GM18502 (cell line): Measurements from ENCODE around the gene ASF1B.
A peak's percentile ranks its signal among the peaks of the same experiment; 100 is the strongest.

ENCODE experiments used
- ATAC-seq: cut with Tn5 transposase; IDR thresholded peaks from one replicate; pipeline ENCODE4 v1.9.1; 2021; ENCODE audit warnings: mild to moderate bottlenecking; ENCODE audit not compliant: unreplicated experiment, poor library complexity

ASF1B gene

DNA sequence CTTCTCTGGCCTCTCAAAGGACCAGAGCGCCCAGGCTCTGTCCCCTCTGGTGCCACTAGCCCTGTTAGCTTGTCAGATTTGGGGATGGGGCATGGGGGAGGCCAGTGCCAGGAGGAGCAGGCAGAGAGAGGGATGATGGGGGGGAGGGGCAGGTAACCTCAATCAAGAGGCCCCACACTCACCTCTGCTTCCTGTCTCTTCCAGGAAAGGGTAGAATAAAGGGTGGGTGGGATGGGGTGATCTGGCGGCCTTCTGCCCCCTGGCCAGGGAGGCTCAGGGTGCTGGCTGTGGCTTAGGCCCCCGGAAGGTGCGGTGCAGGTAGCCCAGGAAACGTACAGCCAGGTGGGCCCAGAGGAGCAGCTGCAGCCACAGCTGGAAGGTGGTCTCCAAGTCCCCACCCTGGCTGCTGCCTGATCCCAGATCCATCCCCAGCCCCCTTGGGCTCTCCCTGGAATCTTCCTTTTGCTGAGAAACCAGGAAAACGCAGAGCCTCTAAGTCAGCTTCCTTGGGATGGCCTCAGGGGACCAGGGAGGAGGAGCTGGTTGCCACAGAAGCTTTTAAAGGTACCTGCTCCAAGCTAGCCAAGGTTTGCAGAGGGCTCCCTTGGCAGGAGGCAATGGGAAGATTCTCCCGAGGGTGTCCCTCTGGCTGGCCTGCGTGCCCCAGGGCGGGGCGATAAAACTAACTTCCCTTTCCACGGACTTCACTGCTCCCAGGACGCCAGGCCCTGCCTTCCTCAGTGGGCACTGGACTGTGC lies 24.2 kb downstream of the ASF1B start:
- ATAC-seq, result no peak

DNA sequence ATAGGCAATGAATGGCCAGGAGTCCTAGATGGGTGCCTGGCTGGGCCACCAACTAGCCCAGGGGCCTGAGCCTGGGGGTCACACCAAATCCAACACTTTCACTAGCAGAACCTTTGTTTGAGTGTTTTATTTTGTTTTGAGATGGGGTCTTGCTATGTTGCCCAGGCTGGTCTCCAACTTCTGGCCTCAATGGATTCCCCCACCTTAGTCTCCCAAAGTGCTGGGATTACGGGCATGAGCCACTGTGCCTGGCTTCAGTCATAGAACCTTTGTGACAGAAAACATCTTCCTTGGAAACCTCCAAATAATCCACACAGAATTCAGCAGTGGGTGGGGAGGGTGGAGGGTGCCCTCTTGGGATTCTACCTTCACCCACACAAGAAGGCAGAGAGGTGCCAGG lies 24.9 kb downstream of the ASF1B start:
- ATAC-seq, result no peak

DNA sequence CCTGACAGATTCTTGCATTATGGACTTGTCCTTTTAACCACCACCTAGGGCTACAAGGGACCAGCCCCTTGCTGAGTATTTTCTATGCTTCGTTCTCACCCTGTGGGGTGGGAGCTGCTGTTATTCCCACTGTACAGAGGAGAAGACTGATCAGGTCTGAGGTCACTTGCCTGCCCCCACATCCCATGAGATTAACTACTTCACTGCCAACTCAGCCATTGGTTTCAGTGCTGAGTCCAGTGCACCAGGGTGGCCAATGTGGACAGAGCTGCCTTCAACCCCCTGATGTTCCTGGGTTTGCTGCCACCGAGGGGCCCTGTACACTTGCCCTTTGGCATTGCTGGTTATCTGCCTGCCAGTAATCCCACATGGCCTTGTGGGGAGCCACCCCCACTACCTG lies 25.7 kb downstream of the ASF1B start:
- no peak for ATAC-seq

DNA sequence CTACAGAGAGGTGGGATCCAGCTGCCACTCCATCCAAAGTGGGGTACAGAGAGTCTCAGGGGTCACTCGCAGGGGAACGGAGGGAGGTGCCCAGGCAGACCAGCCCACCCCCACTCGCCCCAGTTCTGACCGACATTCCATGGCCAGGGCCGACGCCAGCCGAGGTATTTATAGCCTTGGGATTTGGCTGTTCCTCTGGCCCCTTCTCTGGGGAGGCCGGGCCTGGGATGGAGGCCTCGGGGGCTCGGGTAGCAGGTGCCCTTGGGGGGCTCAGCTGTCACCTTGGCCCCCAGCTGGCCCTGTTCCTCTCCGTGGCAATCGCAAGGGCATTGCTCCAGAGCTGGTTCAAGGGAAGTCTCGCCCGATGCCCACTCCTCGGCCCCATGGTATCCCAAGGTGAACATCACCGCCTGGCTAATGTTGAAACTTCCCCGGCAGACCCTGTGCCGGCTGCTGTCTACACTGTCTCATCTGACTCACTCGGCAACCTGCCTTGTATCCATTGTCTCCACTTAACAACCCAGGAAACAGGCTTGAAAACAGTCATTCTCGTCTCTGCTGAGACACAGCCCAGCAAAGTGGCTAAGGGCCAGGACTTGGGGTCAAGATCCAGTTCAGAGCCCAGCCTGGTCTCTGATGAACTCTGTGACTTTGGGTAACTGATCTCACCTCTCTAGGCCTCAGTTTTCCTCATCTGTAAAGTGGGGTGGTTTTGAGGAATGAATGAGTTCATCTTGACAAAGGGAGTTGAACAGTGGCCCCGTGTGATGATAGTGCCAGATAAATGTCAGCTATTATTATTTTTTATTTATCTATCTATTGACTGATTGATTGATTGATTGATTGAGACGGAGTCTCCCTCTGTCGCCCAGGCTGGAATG lies 28.6 kb downstream of the ASF1B start:
- ATAC-seq, result no peak

DNA sequence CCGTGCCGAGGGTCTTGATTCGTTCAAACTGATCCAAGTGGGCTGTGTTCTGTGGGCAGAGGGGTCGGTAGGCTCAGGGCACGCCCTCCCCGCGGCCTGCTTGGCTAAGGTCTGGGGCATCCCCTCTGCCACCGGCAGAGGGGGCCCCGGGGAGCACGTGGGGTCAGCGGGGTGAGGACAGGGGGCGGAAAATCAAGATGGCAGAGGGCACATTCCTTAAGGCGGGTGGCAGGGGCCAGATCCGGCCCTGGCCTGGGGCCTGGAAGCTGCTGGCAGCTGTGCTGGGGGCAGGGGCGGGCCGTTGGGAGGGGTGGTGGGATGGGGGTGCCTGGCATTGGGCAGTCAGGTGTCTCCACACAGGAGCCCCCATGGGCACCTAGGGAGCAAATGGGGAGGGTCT lies 29.5 kb downstream of the ASF1B start:
- no peak for ATAC-seq

DNA sequence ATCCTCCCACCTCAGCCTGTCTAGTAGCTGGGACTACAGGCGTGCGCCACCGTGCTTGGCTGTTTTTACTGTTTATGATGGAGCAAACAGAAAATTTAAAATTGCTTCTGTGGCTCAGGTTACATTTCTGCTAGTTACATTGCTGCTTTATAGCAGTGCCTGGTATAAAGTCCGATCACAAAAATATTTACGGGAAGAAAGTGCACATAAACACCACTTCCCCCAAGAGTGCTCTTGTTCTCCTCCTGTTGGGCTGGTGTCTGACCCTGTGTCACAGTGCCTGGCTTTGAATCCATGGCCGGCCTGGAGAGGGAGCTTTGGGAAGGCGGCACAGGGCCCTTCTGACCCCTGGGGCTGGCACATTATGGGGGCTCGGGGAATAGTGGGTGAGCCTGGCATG lies 30.7 kb downstream of the ASF1B start:
- ATAC-seq, result no peak

DNA sequence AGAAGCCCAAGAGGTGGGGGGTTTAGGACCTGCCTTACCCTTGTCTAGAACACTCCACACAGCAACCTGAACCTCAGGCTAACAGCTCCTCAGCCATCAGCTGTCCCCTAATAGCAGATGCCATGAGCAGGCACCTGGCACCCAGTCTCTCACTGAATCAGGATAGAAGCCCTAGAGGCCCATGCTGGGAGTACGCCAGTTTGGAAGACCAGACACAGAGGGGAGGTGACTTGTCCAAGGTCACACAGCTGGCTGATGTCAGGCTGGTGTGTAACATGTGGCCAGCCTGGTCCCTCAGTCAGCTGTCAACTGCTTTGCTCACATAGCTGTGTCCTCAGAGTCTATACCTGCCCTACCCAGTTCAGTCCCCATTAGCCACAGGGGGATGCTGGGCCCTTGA lies 33.1 kb downstream of the ASF1B start:
- no peak for ATAC-seq

DNA sequence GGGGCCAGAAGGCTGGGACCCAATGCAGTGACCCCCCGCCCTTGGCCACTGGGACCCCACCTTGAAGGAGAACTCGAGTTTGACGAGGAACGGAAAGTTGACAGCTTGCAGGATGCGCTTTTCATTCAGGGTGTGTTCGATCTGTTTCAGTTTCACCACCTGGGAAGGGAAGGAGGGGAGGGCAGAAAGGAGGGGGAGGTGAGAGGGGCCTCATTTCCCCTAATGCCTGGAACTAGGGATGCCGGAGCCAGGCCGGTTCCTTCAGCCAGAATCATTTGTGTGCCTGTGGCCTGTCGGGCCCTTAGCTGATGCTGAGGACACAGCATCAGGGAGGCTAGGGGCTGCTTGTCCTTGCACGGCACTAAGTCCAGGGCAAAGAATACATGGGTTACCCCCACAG lies 33.6 kb downstream of the ASF1B start:
- ATAC-seq, result no peak

DNA sequence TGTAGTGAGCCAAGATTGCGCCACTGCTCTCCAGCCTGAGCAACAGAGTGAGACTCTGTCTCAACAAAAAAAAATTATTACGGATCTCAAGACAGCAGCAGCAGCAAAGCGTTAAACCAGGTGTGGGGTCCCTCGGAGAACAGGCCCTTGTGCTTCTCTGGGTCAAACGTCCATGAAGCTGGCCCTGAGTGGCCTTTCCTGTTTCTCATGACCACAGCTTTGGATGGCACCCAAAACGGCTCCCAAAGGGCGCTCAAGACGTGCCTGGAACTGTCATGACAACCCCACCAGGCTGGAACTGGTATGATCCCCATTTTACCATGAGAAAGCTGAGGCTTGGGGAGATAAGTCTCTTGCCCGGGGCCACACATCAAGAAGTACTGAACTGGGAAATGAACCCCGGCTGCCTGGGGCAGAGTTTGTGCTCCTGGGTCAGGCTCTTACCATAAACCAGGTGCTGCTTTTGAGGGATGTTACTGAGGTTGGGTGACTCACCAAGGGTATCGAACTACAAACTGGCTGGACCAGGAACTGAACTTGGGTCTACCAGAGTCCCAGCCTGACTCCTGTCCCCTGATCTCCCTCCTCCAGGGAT lies 34.2 kb downstream of the ASF1B start:
- no peak for ATAC-seq

DNA sequence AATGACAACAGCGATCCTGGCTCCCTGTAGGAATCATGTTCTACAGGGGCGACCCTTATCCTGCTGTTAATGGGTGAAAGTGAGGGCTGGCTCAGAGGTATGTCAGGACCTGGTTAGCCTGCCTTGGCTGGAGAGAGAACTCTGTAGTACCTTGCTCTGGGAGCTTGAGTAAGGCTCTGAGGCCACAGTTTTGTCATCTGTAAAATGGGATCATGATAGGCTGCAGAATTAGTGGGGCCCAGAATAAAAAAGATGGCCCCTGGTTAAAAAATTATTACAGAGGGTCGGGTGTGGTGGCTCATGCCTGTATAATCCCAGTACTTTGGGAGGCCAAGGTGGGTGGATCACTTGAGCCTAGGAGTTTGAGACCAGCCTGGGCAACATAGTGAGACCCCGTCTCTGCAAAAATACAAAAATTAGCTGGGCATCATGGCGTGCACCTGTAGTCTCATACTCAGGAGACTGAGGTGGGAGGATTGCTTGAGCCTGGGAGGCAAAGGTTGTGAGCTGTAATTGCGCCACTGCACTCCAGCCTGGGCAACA lies 35.3 kb downstream of the ASF1B start:
- no peak for ATAC-seq

DNA sequence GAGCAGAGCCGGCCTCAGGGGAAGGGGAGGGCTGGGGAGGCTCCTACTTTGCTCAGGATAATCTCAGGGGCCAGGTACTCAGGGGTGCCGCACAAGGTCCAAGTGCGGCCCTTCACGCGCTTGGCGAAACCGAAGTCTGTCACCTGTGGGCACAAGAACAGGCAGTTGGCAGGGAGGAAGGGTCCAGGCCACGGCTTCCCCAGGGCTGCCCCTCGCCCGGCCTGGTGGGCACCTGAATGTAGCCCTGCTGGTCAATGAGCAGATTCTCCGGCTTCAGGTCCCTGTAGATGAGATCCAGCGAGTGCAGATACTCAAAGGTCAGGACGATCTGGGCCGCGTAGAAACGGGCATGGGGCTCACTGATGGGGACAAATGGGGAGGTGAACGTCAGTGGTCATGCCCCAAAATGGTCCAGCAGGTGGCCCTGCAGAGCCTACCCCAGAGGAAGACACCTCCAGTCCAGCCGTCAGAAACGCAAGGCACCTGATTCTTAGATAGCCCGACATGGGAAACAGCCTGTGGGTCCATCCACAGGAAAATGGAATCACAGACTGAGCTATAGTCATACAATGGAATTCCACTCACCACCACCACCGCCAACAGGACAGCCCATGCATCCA lies 38.7 kb downstream of the ASF1B start:
- ATAC-seq, result no peak

DNA sequence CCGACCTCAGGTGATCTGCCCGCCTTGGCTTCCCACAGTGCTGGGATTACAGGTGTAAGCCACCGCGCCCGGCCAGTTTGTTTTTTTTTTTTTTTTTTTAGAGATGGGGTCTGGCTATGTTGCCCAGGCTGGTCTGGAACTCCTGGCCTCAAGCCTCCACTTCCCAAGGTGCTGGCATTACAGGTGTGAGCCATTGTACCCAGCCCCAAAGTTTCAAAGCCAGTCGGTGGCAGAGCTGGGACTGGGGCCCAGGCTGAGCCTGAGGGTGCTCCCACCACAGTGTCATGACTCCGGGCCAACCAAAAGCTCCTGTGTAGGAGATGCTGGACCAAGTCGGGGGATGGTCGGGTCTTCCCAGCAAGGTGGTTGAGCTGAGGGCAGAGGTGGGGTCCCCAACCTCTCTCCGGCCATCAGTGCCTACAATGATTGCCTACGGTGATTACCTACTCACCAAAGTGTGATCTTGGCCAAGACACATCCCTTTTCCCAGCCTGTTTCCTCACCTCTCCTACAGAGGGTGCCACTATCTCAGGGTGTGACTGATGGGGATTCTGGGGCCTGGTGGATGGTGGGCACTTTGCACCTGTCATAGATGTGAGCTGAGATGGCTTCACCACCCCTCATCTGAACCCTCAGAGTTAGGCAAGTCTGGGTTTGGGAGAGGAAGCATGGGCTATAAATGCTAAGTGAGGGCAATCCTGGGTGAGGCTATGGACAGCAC lies 40.0 kb downstream of the ASF1B start:
- no peak for ATAC-seq

DNA sequence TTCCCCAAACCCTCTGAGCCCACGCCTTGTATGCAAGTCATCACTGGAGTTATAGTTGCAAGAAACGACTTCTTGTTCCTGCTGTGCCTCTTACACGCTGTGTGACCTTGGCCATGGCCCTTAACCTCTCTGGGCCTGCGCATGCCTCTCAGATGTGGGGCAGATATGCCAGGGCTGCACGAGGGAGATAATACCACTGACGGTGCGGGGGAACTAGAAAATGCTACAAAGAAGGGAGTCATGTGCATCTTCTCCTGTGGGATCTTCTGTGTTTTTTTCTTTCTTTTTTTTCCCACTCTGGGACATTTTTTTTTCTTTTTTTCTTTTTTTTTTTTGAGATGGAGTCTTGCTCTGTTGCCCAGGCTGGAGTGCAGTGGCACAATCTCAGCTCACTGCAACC lies 41.5 kb downstream of the ASF1B start:
- ATAC-seq, result no peak

DNA sequence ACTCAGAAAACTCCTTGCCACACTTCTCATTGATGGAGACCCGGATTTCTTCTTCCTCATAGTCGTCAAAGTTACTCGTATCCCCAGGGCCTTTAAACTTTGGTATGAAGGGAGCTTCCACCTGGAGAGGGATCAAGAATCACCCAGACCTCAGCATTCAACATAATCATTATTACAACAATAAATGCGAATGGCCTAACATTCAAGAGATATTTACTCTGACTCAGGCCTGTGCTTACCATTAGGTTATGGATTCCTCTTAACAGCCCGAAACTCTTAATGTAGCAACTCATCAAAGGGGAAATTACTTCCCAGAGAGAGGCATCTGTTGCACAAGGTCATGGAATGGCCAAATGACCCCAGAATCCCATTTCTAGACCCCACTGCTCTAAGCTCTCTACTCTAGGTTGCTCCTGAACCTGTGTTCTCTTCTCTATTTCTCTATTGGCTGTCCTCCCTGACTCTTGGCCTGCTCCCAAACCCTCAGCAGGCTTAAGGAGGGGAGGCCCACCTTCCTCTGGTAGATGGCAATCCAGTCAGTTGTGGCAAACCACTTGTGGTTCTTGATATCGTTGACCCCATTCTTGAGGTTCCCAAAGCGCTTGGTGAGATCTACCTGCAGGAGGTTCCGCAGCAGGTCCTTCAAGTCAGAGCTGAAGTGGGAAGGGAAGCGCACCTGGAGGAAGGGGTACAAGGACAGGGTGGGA lies 43.1 kb downstream of the ASF1B start:
- no peak for ATAC-seq

DNA sequence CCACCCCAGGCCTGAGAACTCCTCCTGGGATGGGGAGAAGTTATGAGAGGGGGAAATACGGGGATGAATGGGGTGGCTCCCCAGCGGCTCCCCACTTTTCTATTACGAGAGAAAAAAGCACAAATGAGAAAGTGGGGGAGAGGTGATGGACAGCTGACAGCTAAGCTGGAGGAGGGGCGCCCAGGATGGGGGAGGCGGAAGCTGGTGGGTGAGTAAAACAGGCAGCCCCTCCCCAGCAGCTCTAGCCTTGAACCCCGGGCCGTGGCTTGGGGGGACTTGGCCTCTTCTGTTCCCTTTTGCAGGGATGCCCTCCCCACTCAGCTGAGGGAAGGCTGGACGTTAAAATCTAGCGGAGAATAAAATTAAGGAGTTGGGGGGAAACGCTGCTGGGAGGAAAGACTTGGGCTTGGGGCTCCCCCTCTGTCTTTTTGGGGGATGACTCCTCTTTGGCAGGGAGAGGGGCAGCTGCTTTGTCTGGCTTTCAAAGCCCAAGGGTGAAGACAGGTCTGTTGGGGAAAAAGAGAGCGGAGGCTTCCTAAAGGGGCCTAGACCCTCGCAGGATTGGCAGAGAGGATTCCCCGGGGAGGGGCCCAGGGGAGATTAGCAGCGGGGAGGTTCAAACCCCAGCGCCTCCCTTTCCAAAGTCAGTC lies 44.5 kb downstream of the ASF1B start:
- peak; percentile 15 for ATAC-seq

DNA sequence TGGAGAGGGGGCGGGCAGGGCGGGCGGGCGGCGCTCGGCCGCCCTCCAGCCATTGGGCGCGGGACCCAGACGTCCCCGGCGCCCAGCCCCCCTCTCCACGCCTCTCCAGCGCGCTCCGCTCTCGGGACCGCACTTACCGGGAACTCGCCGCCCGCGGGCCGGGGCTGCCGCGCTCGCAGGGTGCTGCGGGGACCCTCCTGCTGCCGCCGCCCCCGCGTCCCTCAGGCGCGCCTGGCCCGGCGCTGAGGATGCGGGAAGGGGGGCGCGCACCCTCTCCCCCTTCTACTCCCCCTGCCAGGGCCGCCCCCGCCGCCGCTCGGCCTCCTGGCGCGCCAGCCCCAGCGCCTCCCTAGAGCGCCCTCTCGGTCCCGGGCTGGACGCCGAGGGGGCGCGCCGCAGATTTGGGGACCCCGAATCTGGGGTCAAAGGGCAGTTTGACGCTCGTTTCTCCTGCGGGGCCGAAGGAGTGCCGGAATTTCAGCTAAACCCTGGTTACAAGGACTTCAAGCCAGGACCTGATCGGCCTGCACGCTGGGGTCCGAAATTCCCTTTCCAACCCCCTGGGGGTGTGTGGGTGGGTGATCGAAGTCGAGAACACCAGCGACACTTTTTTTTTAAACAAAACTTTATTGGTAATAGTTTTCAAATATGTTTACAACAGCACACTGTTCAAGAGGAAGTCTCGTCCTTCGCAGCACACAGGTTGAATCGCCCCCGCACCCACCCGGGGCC lies 45.1 kb downstream of the ASF1B start:
- peak; percentile 59 for ATAC-seq

DNA sequence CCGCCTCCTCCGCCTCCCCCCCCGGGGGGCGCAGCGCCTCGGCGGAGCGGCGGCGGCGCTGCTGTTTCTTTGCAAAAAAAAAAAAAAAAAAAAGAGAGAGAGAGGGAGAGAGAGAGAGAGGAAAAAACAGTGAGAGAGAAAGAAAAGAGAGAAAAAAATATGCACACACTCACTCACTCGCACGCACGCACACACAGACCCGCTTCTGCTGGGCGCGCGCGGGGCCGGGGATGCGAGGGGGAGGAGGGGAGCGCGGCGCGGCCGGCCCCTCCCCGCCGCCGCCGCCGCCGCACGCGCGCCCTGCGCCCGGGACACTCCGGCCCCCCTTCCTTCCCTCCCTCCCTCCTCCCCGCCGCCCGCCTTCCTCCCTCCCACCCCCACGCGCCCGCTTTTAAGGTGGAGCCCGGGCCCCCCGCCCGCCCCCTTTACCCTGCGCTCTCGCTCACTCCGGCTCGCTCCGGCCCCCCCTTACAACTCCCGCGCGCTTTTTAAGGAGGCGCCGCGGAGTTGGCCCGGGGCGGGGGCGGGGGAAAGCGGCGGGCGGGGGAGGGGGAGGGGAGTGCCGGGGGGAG lies 45.8 kb downstream of the ASF1B start, which contains the start of gene SAMD1:
SAMD1 (minus strand) TSS at position 243 of the 572 bp plus-strand sequence.
- ATAC-seq, result peak; percentile 35
